ENCODE results near the gene GPR183. TPM values are rescaled to one million over a fixed set of nuclear protein-coding genes. Genes with fewer than 3 reads are reported as not detected.

Gene GPR183
- total and polyA plus RNA-seq, 12 donors: 0.94 to 15.0 (median 8.3) TPM

DNA sequence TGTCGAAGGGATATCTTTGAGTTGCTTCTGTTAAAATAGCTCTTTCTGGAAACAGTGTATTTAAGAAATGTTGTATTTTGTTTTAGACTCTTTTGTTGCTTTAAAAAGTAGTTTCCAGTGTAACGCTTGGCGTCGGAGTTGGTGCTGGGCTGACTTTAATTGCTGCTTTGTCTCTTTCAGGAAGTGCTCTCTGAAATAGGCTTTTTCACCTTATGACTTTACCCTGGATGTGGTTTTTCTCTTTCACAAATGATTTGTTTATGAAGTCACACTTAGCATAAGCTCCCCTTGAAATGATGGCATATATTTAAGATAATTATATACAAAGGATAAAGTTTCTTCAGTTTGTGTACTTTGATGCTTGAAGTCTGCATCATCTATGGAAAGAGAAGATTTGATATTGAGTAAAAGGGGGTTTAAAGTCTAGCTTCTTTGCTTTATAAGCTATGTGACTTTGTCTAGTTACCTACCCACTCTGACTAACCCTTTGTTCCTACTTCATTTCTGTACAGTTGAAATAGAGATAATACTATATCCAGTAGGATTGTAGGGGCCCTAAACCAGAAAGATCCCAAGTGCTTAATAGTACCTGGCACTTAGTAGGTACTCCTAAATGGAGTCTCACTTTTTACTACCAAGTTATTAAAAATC lies 48.9 kb downstream of the GPR183 start, which contains the start of gene GPR18:
Gene GPR18, minus strand, starts transcription at position 170 of the 651 bp plus-strand sequence. CDS start 2,507 bp downstream, outside the sequence.
- H3K36me3 ChIP-seq (replicated peaks in 1 of 2): no peaks in the 10 kb centered on the region
- DNase-seq: no peak
- H3K9me3 ChIP-seq (replicated peaks in 1 of 3): no peaks in the 10 kb centered on the region
- no peak for TF ChIP-seq CTCF (IDR thresholded peaks at IDR 0.05)
- no peak for TF ChIP-seq POLR2A (IDR thresholded peaks at IDR 0.05)
- H3K4me1 ChIP-seq (replicated peaks in 1 of 2): peaks cover 0 to 4% of the 10 kb centered on the region in 2 donors
- no peak within 1 kb of the TSS for H3K4me3 ChIP-seq
- no peak within 1 kb of the TSS for H3K27ac ChIP-seq
- intact Hi-C loops (cut with DNase I): no loop called here
- WGBS, 4 donors: 68 to 77% (median 74%) methylated on average over 4 of the region's 4 CpGs
- no peaks in the 10 kb centered on the region for H3K27me3 ChIP-seq

- Histone ChIP-seq H3K36me3 (replicated peaks in 1 of 2) (no peaks in the 10 kb centered on the region), H3K9me3 (replicated peaks in 1 of 3) (no peaks in the 10 kb centered on the region), H3K27ac (no peak overlapping the region), H3K4me3 (no peak overlapping the region), H3K4me1 (replicated peaks in 1 of 2) (peaks cover 0 to 4% of the 10 kb centered on the region in 2 donors), H3K27me3 (no peaks in the 10 kb centered on the region)
- no peak for TF ChIP-seq POLR2A (IDR thresholded peaks at IDR 0.05)
- no peak for TF ChIP-seq CTCF (IDR thresholded peaks at IDR 0.05)
- 75 to 85% (median 77%) methylated on average over 2 of the region's 2 CpGs for WGBS, 4 donors
- intact Hi-C loops (cut with DNase I): no loop called here
- no peak for DNase-seq
These were observed 49.9 kb downstream of the GPR183 start for GRCh38 chr13:99257291-99257690.

- DNase-seq: no peak
- H3K4me3 ChIP-seq: no peak overlapping the region
- no peak for TF ChIP-seq CTCF (IDR thresholded peaks at IDR 0.05)
- TF ChIP-seq POLR2A (IDR thresholded peaks at IDR 0.05): no peak
These were observed 50.5 kb downstream of the GPR183 start for GRCh38 chr13:99256709-99257108.

DNA sequence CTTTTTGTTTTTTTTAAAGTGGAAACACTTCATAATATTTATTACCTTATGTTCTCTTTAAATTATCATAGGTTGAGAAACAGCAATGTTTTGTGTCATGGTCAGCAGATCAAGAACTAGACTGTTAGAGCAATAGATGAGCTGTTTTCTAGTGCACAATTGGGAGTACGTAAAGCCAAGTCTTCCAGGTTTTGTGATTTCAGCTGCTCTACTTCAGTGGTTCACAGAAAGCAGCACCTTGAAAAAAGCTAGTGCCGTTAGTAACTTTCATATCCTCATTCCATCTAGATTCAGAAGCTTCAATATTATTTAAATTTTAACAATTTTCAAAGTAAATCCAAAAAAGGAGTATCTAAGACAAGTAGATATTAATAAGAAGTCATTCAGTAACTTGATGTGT lies 50.9 kb downstream of the GPR183 start:
- TF ChIP-seq CTCF (IDR thresholded peaks at IDR 0.05): no peak
- TF ChIP-seq POLR2A (IDR thresholded peaks at IDR 0.05): no peak

More at GRCh38 chr13:99256709-99257108, 50.5 kb downstream of the GPR183 start:
- intact Hi-C loops (cut with DNase I): no loop called here
- Histone ChIP-seq H3K27ac (no peak overlapping the region), H3K27me3 (no peaks in the 10 kb centered on the region), H3K4me1 (replicated peaks in 1 of 2) (peaks cover 0 to 4% of the 10 kb centered on the region in 2 donors), H3K36me3 (replicated peaks in 1 of 2) (no peaks in the 10 kb centered on the region), H3K9me3 (replicated peaks in 1 of 3) (no peaks in the 10 kb centered on the region)
- WGBS, 4 donors: 78 to 90% (median 82%) methylated on average over 3 of the region's 3 CpGs

More for the DNA sequence above, 50.9 kb downstream of the GPR183 start:
- H3K27me3 ChIP-seq: no peaks in the 10 kb centered on the region
- intact Hi-C loops (cut with DNase I): no loop called here
- no peaks in the 10 kb centered on the region for H3K36me3 ChIP-seq (replicated peaks in 1 of 2)
- no peaks in the 10 kb centered on the region for H3K9me3 ChIP-seq (replicated peaks in 1 of 3)
- WGBS, 4 donors: 80 to 86% (median 83%) methylated on average over 2 of the region's 2 CpGs
- no peak overlapping the region for H3K27ac ChIP-seq
- H3K4me1 ChIP-seq (replicated peaks in 1 of 2): peaks cover 0 to 4% of the 10 kb centered on the region in 2 donors
- H3K4me3 ChIP-seq: no peak overlapping the region
- DNase-seq: no peak

Data from adrenal gland (tissue), 12 donors.